Suprapubic skin (tissue), 3 donors: ENCODE measurements around the gene POLR2C.

Experiments
- CTCF ChIP-seq, 2 donors: fragments of 200-600 bp in 1 of 2; fragments of 450-650 bp in 1 of 2; sonication (generic) in 1 of 2; IDR thresholded peaks; one replicate each; pipeline ENCODE4 v1.5.1; 2016 to 2019; ENCODE audit warnings: antibody characterized with exemption in 2 of 2, mild to moderate bottlenecking in 1 of 2, moderate library complexity in 1 of 2
- POLR2A ChIP-seq, 2 donors: fragments of 450-650 bp; IDR thresholded peaks; one replicate each; pipeline ENCODE4 v1.6.1; 2017; ENCODE audit warnings: antibody characterized with exemption in 2 of 2, mild to moderate bottlenecking in 2 of 2, moderate library complexity in 2 of 2

- TF ChIP-seq POLR2A (IDR thresholded peaks at IDR 0.05) (no peak), CTCF (IDR thresholded peaks at IDR 0.05) (no peak)
These were observed 22.1 kb downstream of the POLR2C start for GRCh38 chr16:57484515-57485005.
